Stimulated activated CD4-positive, alpha-beta T cell treated with anti-CD3 and anti-CD28 coated beads, TNF-alpha, amount 100 ng/mL, for 48 hours (primary cell): ENCODE results near the gene UBE2O.

Source experiments
- DNase-seq, 3 donors: peaks; one replicate each; pipeline ENCODE4 v3.0.0-alpha.2; 2020; ENCODE audit warnings: low read depth in 3 of 3

The UBE2O gene

GRCh38 chr17:76439314-76439928 lies 13.5 kb downstream of the UBE2O start:
- no peak for DNase-seq

- DNase-seq, result no peak
Observed at GRCh38 chr17:76438906-76439305, 14.0 kb downstream of the UBE2O start.

- no peak for DNase-seq
Observed at GRCh38 chr17:76437467-76438402, 15.2 kb downstream of the UBE2O start.

GRCh38 chr17:76435751-76436150 lies 17.2 kb downstream of the UBE2O start:
- no peak for DNase-seq

- DNase-seq, result no peak
Observed at GRCh38 chr17:76434870-76435269, 18.1 kb downstream of the UBE2O start.

- DNase-seq, result no peak
Observed at GRCh38 chr17:76433693-76434092, 19.3 kb downstream of the UBE2O start.

GRCh38 chr17:76432712-76433336 lies 20.1 kb downstream of the UBE2O start:
- DNase-seq, result no peak

- DNase-seq, result no peak
Observed at GRCh38 chr17:76432004-76432403, 20.9 kb downstream of the UBE2O start.

GRCh38 chr17:76431509-76431908 lies 21.4 kb downstream of the UBE2O start:
- no peak for DNase-seq

- no peak for DNase-seq
Observed at GRCh38 chr17:76428511-76428910, 24.4 kb downstream of the UBE2O start.

- DNase-seq, result no peak
Observed at GRCh38 chr17:76427501-76428231, 25.3 kb downstream of the UBE2O start.

GRCh38 chr17:76426853-76427252 lies 26.1 kb downstream of the UBE2O start:
- no peak for DNase-seq

- no peak for DNase-seq
Observed at GRCh38 chr17:76422860-76423259, 30.1 kb downstream of the UBE2O start.

GRCh38 chr17:76422406-76422805 lies 30.5 kb downstream of the UBE2O start:
- DNase-seq, result no peak

- no peak for DNase-seq
Observed at GRCh38 chr17:76421044-76421407, 31.9 kb downstream of the UBE2O start.

- DNase-seq, result no peak
Observed at GRCh38 chr17:76420356-76421043, 32.5 kb downstream of the UBE2O start.

GRCh38 chr17:76419576-76420260 lies 33.2 kb downstream of the UBE2O start:
- DNase-seq, result no peak

- DNase-seq, result no peak
Observed at GRCh38 chr17:76417499-76418143, 35.3 kb downstream of the UBE2O start.

GRCh38 chr17:76416899-76417298 lies 36.1 kb downstream of the UBE2O start:
- DNase-seq, result no peak

- DNase-seq, result no peak
Observed at GRCh38 chr17:76416457-76416856, 36.5 kb downstream of the UBE2O start.
